ENCODE results near the gene USP6NL.

The USP6NL gene

DNA sequence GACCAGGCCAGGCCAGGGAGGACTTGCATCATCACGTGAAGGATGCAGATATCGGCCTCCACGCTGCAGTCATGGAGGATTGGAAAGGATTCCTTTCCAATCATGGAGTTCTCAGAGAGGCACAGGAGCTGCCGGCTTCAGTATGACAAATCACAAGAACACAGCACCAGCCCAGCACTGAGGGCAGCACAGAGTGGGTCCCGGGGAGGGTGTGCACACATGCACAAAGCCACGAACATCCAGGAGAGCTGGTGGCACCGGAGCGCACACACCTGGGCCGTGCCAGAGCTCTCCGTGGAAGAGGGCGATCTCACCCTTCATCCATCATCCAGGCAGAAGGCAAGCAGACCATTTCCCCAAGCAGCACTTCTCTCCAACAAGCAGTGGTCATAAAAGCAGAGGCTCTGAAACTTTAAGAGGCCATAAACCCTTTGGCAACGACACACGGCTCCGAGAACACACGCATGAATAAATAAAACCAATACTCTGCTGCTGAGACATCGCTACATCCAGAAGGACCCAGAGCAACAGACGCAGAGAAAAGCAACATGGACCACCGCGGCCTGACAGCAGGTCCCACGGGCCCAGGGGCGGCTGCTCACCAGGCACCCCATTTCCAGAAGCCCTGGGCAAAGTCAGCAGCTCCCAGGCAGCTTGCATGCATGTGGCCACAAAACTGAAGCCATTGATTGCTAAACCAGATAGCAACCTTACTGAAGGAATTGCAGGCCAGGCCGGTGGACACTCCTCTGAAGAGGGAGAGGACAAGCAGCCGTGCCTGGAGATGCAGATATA, 180.8 kb downstream of the USP6NL start:
- ChIA-PET CTCF (no interaction called here), POLR2A (no interaction called here)
- DNase-seq (ENCODE audit: extremely low spot score): no peak
- TF ChIP-seq, protein P1, sequence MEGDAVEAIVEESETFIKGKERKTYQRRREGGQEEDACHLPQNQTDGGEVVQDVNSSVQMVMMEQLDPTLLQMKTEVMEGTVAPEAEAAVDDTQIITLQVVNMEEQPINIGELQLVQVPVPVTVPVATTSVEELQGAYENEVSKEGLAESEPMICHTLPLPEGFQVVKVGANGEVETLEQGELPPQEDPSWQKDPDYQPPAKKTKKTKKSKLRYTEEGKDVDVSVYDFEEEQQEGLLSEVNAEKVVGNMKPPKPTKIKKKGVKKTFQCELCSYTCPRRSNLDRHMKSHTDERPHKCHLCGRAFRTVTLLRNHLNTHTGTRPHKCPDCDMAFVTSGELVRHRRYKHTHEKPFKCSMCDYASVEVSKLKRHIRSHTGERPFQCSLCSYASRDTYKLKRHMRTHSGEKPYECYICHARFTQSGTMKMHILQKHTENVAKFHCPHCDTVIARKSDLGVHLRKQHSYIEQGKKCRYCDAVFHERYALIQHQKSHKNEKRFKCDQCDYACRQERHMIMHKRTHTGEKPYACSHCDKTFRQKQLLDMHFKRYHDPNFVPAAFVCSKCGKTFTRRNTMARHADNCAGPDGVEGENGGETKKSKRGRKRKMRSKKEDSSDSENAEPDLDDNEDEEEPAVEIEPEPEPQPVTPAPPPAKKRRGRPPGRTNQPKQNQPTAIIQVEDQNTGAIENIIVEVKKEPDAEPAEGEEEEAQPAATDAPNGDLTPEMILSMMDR (IDR thresholded peaks at IDR 0.05; ENCODE audit: control extremely low read depth, extremely low read depth, low read depth, missing control alignments): no peak

DNA sequence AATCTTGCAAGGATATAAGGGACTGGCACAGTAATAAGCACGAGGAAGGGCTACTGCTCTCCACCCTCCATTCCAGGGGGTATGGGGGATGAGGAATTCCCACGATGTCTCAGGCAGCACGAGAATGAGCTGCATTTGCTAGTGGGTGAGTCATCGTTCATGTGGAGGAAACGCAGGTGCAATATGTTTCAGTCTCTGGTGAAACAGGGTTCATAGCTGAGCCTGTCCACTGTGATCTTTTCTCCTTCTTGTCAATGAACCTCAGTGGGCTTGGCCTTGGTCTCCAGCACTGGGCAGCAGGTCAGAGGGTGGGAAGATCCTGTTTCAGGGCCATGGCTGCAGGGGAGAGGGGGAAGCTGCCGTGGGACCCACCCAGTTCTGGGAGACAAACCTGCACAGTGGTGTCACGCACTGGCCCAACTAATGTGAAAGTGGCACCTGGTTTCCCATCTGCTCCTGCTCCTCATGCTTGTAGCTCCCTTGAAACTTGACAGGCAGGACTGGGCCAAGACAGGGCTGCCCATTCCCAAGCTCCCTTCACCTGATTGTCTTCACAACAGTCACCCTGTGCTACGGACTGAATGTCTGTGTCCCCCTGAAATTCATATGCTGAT, 181.9 kb downstream of the USP6NL start:
- no peak for DNase-seq (ENCODE audit: extremely low spot score)
- TF ChIP-seq, protein P1 (IDR thresholded peaks at IDR 0.05; ENCODE audit: control extremely low read depth, extremely low read depth, low read depth, missing control alignments): no peak
- ChIA-PET CTCF (interaction anchor here (1.0 to 1.2 kb wide), 2 partner anchors 11 to 12 kb away, joined by 3 read pairs; no protein-coding TSS in a partner anchor), POLR2A (no interaction called here)

DNA sequence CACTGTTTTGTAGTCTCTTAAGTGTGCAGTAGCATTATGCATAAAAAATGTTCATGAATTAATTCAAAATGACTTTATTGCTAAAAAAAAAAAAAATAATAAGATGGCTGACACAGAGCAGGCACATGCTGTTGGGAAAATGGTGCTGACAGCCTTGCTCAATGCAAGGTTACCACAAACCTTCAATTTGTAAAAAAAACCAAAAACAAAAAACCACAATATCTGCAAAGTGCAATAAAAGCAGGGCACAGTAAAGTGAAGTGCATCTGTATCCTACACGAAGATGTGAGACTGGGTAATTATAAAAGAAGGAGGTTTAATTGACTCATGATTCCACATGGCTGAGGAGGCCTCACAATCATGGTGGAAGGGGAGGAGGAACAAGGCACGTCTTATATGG, 185.8 kb downstream of the USP6NL start:
- no peak for DNase-seq (ENCODE audit: extremely low spot score)
- POLR2A ChIA-PET: no interaction called here
- TF ChIP-seq, protein P1 (IDR thresholded peaks at IDR 0.05; ENCODE audit: control extremely low read depth, extremely low read depth, low read depth, missing control alignments): no peak
- CTCF ChIA-PET: interaction anchor here (1.8 to 4.0 kb wide), 2 partner anchors 10 to 26 kb away, joined by 6 to 19 read pairs; no protein-coding TSS in a partner anchor

DNA sequence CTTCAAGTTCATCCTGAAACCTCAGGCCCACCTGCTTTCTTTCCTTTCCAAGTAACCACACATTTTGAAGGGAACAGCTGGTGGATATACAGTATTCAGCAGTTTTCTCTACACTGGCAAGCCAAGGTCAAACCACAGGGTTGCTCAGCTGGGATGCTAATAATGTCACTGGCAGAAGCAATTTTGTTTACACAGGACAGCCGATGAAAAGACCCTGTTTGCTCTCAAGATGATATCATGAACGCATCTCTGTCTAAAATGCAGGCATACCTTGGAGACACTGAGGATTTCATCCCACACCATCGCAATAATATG, 186.2 kb downstream of the USP6NL start:
- no peak for DNase-seq (ENCODE audit: extremely low spot score)
- ChIA-PET CTCF (interaction anchor here (0.9 to 4.0 kb wide), 3 partner anchors 10 to 35 kb away, joined by 3 to 19 read pairs (median 6); no protein-coding TSS in a partner anchor), POLR2A (no interaction called here)
- TF ChIP-seq, protein P1 (IDR thresholded peaks at IDR 0.05; ENCODE audit: control extremely low read depth, extremely low read depth, low read depth, missing control alignments): no peak

DNA sequence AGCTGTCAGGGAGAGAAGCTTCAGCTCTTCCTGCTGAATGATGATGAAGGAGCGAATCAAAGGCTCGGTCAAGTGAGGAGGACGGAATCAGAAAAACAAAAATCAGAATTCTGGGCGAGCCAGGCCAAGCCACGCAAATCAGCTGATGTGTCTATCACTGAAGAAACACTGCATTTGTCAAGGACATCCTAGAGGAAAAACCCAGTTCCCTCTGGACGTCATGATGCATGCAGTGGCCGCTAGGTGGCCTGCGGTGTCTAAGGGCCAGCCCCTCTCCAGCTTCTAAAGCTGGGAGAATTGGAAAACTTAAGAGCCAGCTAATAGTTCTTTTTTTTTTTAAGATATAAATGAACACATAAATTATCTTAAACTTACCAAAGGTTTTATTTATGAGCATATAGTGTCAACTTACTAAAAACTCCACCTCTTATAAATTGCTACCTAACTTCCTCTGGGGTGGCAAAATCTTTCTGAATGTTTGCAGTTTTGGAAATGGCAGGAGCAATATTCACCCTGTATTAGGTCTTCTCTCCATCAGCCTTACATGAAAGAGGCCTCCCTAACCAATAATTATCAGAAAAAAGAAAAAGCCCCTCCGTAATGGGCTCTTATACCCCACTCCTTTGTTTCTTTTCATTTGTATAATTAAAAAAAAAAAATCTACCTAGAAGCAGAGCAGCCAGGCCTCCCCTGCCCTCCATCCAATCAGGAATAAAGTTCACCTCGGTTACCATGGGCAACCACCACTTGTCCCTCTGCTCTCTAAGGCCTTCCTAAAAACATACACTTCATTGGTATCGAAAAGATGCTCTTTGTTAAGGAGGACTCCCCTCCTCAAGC, 186.8 kb downstream of the USP6NL start:
- TF ChIP-seq, protein P1 (IDR thresholded peaks at IDR 0.05; ENCODE audit: control extremely low read depth, extremely low read depth, low read depth, missing control alignments): peak; percentile 90
- DNase-seq (ENCODE audit: extremely low spot score): peak; percentile 74
- POLR2A ChIA-PET: no interaction called here
- CTCF ChIA-PET: interaction anchor here (0.6 to 4.0 kb wide), 18 partner anchors 10 to 336 kb away, joined by 3 to 19 read pairs (median 5); no protein-coding TSS in a partner anchor

DNA sequence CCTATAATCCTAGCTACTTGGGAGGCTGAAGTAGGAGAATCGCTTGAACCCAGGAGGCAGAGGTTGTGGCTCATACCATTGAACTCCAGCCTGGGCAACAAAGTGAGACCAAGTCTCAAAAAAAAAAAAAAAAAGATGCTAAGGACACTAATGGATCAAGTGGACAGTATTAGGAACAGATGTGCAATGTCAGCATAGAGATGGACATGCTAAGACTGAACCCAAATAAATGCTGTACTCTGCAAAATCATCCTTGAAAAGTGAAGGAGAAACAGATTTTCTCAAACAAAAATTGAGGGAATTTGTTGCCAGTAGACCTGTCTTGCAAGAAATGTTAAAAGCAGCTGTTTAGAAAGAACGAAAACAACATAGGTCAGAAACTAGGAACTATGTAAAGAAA, 194.5 kb downstream of the USP6NL start:
- ChIA-PET POLR2A (no interaction called here), CTCF (interaction anchor here (1.0 kb wide), 1 partner anchor 13 kb away, joined by 3 read pairs; no protein-coding TSS in a partner anchor)
- DNase-seq (ENCODE audit: extremely low spot score): no peak
- TF ChIP-seq, protein P1 (IDR thresholded peaks at IDR 0.05; ENCODE audit: control extremely low read depth, extremely low read depth, low read depth, missing control alignments): no peak

Measured in GM10248 (cell line).